GM03348 (cell line): ENCODE results near the gene PHYHD1.

Experiments
- DNase-seq: peaks from one replicate; pipeline ENCODE4 v3.0.0; 2012; ENCODE audit warnings: low spot score

PHYHD1 gene

GRCh38 chr9:128972956-128973355, 52.2 kb downstream of the PHYHD1 start:
- peak; percentile 67 for DNase-seq

- DNase-seq = peak; percentile 52
These were observed 58.3 kb downstream of the PHYHD1 start for GRCh38 chr9:128979111-128979510.

- no peak for DNase-seq
These were observed 62.8 kb downstream of the PHYHD1 start for GRCh38 chr9:128983536-128983935.

- no peak for DNase-seq
These were observed 65.9 kb downstream of the PHYHD1 start for GRCh38 chr9:128986671-128987070.

- peak; percentile 88 for DNase-seq
These were observed 67.0 kb downstream of the PHYHD1 start for GRCh38 chr9:128987805-128988204.
